Lung (tissue), 12 donors: ENCODE measurements around the gene PHLPP1. TPM values are rescaled to one million over a fixed set of nuclear protein-coding genes. Genes with fewer than 3 reads are reported as not detected.

Experiments used
- ATAC-seq: fragments of 200-7000 bp; cut with Tn5 transposase; one replicate; pipeline ENCODE4 v1.9.1; 2020; ENCODE audit warnings: moderate number of reproducible peaks; ENCODE audit not compliant: insufficient read depth, low FRiP score
- DNase-seq, 3 donors: peaks; one replicate each; pipeline ENCODE4 v3.0.0-alpha.2; 2013 to 2017
- H3K27ac ChIP-seq, 2 donors: one replicate each; pipeline ENCODE4 v1.5.1; 2013; ENCODE audit warnings: mild to moderate bottlenecking in 2 of 2, moderate library complexity in 2 of 2, control low read depth in 1 of 2, inconsistent platforms in 1 of 2, low read depth in 1 of 2, low read length in 1 of 2
- H3K27me3 ChIP-seq, 3 donors: one replicate each; pipeline ENCODE4 v1.5.1; 2013; ENCODE audit warnings: low read length in 2 of 3; ENCODE audit not compliant: control insufficient read depth in 3 of 3, insufficient read depth in 3 of 3
- H3K36me3 ChIP-seq, 4 donors: one replicate each; pipeline ENCODE4 v1.5.1; 2013; ENCODE audit warnings: low read length in 4 of 4, mild to moderate bottlenecking in 1 of 4, moderate library complexity in 1 of 4; ENCODE audit not compliant: control insufficient read depth in 4 of 4, insufficient read depth in 4 of 4
- H3K4me1 ChIP-seq, 5 donors: one replicate each; pipeline ENCODE4 v1.5.1; 2013; ENCODE audit warnings: low read length in 5 of 5, mild to moderate bottlenecking in 2 of 5, moderate library complexity in 1 of 5; ENCODE audit not compliant: control insufficient read depth in 5 of 5, insufficient read depth in 5 of 5
- H3K4me3 ChIP-seq: one replicate; pipeline ENCODE4 v1.5.1; 2013; ENCODE audit warnings: mild to moderate bottlenecking, control low read depth, moderate library complexity
- H3K9ac ChIP-seq, 2 donors: one replicate each; pipeline ENCODE4 v1.5.1; 2013; ENCODE audit warnings: low read length in 2 of 2, control low read depth in 1 of 2; ENCODE audit not compliant: insufficient read depth in 1 of 2
- H3K9me3 ChIP-seq, 4 donors: one replicate each; pipeline ENCODE4 v1.5.1; 2013; ENCODE audit warnings: low read length in 3 of 4, mild to moderate bottlenecking in 1 of 4, moderate library complexity in 1 of 4; ENCODE audit not compliant: control insufficient read depth in 4 of 4, insufficient read depth in 3 of 4
- WGBS, 2 donors: extraction: QIAGEN DNeasy Blood & Tissue Kit; methylation state at CpG; one replicate each; pipeline ENCODE4 v1.1.7; 2013; 5-methylcytosine and 5-hydroxymethylcytosine counted together
- polyA plus RNA-seq, 2 donors: library from polyadenylated mRNA; stranded (reverse); fragments of 200-250 nt; gene quantifications; one replicate each; pipeline ENCODE4 v1.2.1, GENCODE V29; 2013
- total RNA-seq, 2 donors: library from RNA; depleted of rRNA in 1 of 2; stranded (reverse); fragments of >200 nt in 1 of 2; gene quantifications; one replicate each; pipeline ENCODE4 v1.2.1, GENCODE V29; 2014 to 2021
- TF ChIP-seq, protein P1 (sequence below): IDR thresholded peaks from 2 replicates; pipeline ENCODE4 v1.5.1; 2012; ENCODE audit warnings: mild to moderate bottlenecking; ENCODE audit errors: control extremely low read depth, extremely low read depth
- donor health status: control.
- donor health status: control.
- donor health status: Bipolar disorder and iron deficiency.
- donor health status: healthy.
- donor health status: DM: yes; HTN: yes; CAD: no.

PHLPP1 gene
- total and polyA plus RNA-seq, 4 donors = 2.3 to 29.2 (median 7.9) TPM

DNA sequence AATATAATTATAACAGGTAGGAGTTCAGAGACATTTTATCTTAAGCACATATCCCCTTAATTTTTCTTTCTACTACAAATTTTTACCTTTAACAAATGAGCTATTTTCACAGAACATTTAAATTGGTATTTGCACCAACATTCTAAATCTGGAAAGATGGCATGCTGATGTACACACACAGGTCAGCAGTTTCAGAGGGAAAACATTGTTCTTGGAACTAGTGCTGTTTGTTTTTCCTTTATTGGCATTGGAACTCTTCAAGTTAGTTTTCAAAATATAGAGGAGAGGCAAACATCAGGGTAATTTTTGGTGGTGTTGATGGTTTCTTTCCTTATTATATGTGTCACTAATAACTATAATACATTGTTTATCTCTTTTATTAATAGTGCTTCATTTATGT is 155.3 kb downstream of the PHLPP1 start:
- no peak overlapping the region for H3K4me3 ChIP-seq
- H3K9ac ChIP-seq = no peak overlapping the region
- no peaks in the 10 kb centered on the region for H3K4me1 ChIP-seq
- ATAC-seq (no peak), DNase-seq (no peak)
- H3K27ac ChIP-seq = no peak overlapping the region
- no peaks in the 10 kb centered on the region for H3K27me3 ChIP-seq
- H3K36me3 ChIP-seq = no peaks in the 10 kb centered on the region
- no peaks in the 10 kb centered on the region for H3K9me3 ChIP-seq
- TF ChIP-seq, protein P1, sequence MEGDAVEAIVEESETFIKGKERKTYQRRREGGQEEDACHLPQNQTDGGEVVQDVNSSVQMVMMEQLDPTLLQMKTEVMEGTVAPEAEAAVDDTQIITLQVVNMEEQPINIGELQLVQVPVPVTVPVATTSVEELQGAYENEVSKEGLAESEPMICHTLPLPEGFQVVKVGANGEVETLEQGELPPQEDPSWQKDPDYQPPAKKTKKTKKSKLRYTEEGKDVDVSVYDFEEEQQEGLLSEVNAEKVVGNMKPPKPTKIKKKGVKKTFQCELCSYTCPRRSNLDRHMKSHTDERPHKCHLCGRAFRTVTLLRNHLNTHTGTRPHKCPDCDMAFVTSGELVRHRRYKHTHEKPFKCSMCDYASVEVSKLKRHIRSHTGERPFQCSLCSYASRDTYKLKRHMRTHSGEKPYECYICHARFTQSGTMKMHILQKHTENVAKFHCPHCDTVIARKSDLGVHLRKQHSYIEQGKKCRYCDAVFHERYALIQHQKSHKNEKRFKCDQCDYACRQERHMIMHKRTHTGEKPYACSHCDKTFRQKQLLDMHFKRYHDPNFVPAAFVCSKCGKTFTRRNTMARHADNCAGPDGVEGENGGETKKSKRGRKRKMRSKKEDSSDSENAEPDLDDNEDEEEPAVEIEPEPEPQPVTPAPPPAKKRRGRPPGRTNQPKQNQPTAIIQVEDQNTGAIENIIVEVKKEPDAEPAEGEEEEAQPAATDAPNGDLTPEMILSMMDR = no peak

DNA sequence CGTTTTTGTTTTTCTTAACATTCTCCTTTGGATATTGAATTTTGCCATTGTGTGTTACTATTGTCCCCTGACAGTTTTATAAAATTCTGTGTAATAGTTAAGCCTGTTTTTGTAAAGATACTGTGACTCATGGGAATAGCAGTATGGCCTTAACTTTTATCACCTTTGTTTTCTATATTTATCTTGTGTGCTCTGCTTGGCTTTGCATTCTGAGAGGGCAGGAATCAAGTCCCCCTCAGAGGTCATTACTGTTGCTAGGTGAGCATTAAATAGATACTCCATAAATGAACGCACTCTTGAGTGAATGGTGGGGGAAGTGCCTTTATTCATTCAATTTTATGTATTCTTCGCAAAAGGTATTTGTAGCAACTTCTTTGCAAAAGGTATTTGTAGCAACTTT is 160.0 kb downstream of the PHLPP1 start:
- no peaks in the 10 kb centered on the region for H3K27me3 ChIP-seq
- H3K4me3 ChIP-seq = no peak overlapping the region
- DNase-seq = no peak
- peaks cover 0 to 17% (median 14%) of the 10 kb centered on the region in 5 donors for H3K4me1 ChIP-seq
- TF ChIP-seq, protein P1 = no peak
- H3K27ac ChIP-seq = no peak overlapping the region
- ATAC-seq = no peak
- no peaks in the 10 kb centered on the region for H3K9me3 ChIP-seq
- no peaks in the 10 kb centered on the region for H3K36me3 ChIP-seq
- H3K9ac ChIP-seq = no peak overlapping the region
- WGBS, 2 donors = 88% methylated on average over 3 of the region's 3 CpGs

DNA sequence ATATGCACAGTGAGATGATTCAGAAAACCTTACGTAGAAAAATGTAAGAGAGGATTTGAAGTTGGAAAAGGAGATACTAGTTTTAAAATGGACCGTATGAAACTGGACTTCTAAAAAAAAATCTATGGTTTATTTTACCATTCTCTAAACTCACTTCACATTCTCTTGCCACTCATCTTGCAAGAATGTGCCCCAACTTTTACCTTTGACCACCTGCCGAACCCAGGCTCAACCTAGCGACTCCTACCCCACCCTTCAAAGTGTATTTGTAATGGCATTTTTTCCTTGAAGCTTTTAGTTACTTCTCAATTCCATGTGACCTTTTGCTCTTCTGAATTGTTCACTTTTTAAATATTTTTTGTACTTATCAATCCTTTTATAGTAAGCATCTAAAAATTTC is 160.8 kb downstream of the PHLPP1 start:
- ATAC-seq (no peak), DNase-seq (no peak)
- no peaks in the 10 kb centered on the region for H3K27me3 ChIP-seq
- TF ChIP-seq, protein P1 = no peak
- no peaks in the 10 kb centered on the region for H3K36me3 ChIP-seq
- peaks cover 0 to 17% (median 14%) of the 10 kb centered on the region in 5 donors for H3K4me1 ChIP-seq
- no peaks in the 10 kb centered on the region for H3K9me3 ChIP-seq
- no peak overlapping the region for H3K27ac ChIP-seq
- 88 to 90% methylated on average over 4 of the region's 4 CpGs for WGBS, 2 donors
- H3K9ac ChIP-seq = no peak overlapping the region
- H3K4me3 ChIP-seq = no peak overlapping the region

DNA sequence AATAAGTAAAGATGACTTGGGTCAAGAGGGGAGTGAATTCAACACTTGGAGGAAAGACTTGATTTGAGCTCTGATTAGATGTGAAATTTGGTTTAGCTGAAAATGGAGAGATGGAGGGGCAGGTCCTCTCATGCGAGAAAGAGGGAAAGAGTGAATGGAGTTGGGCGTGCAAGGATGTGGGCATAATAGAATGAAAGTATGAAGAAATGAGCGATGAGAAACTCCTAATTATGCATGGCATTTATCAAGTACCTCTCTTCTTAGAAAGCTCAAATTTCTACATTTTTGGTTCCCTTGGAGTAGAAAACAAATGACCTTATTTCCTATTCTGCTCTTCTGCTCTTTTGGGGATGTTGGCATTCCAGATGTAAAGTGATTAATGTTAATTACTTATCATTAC is 161.5 kb downstream of the PHLPP1 start:
- Histone ChIP-seq H3K9ac (no peak overlapping the region), H3K27ac (no peak overlapping the region), H3K36me3 (no peaks in the 10 kb centered on the region), H3K4me3 (no peak overlapping the region), H3K9me3 (no peaks in the 10 kb centered on the region), H3K27me3 (no peaks in the 10 kb centered on the region), H3K4me1 (peaks cover 2 to 21% (median 14%) of the 10 kb centered on the region in 5 donors)
- 86 to 88% methylated on average over 3 of the region's 3 CpGs for WGBS, 2 donors
- DNase-seq (no peak), ATAC-seq (no peak)
- TF ChIP-seq, protein P1 = no peak
